Liver (tissue), 9 donors: Measurements from ENCODE around the gene TMIE. TPM values are rescaled to one million over a fixed set of nuclear protein-coding genes. Genes with fewer than 3 reads are reported as not detected.

Source experiments
- DNase-seq: peaks from one replicate; pipeline ENCODE4 v3.0.0-alpha.2; 2017; ENCODE audit warnings: low spot score
- H3K27ac ChIP-seq, 2 donors: one replicate each; pipeline ENCODE4 v1.7.0; 2013; ENCODE audit warnings: inconsistent platforms in 2 of 2, low read length in 2 of 2, control low read depth in 1 of 2, low read depth in 1 of 2, mild to moderate bottlenecking in 1 of 2
- H3K27me3 ChIP-seq, 4 donors: one replicate each; pipeline versions ENCODE4 v1.6.1 to v1.7.0; 2013; ENCODE audit warnings: low read length in 3 of 4, inconsistent platforms in 1 of 4, mild to moderate bottlenecking in 1 of 4, moderate library complexity in 1 of 4; ENCODE audit not compliant: control insufficient read depth in 4 of 4, insufficient read depth in 4 of 4
- H3K36me3 ChIP-seq, 4 donors: one replicate each; pipeline versions ENCODE4 v1.6.1 to v1.7.0; 2013; ENCODE audit warnings: low read length in 3 of 4, mild to moderate bottlenecking in 3 of 4, low read depth in 1 of 4, moderate library complexity in 1 of 4; ENCODE audit not compliant: control insufficient read depth in 4 of 4, insufficient read depth in 3 of 4
- H3K4me1 ChIP-seq, 4 donors: one replicate each; pipeline versions ENCODE4 v1.6.1 to v1.7.0; 2013; ENCODE audit warnings: low read length in 3 of 4, mild to moderate bottlenecking in 3 of 4, moderate library complexity in 1 of 4; ENCODE audit not compliant: control insufficient read depth in 4 of 4, insufficient read depth in 4 of 4
- H3K4me3 ChIP-seq, 3 donors: one replicate each; pipeline versions ENCODE4 v1.6.1 to v1.7.0; 2013; ENCODE audit warnings: low read length in 3 of 3, control low read depth in 1 of 3, low read depth in 1 of 3, mild to moderate bottlenecking in 1 of 3
- H3K9ac ChIP-seq, 2 donors: one replicate each; pipeline ENCODE4 v1.7.0; 2013; ENCODE audit warnings: low read length in 2 of 2, mild to moderate bottlenecking in 2 of 2, moderate library complexity in 2 of 2, control low read depth in 1 of 2, low read depth in 1 of 2
- H3K9me3 ChIP-seq, 4 donors: one replicate each; pipeline versions ENCODE4 v1.6.1 to v1.7.0; 2013; ENCODE audit warnings: low read length in 3 of 4; ENCODE audit not compliant: control insufficient read depth in 4 of 4
- EGR1 ChIP-seq, 2 donors: IDR thresholded peaks; 2 replicates each; pipeline ENCODE4 v1.6.1; 2016 to 2018; ENCODE audit warnings: antibody characterized with exemption in 2 of 2, low read depth in 2 of 2
- FOXA1 ChIP-seq: IDR thresholded peaks from 2 replicates; pipeline ENCODE4 v1.6.1; 2016; ENCODE audit warnings: antibody characterized with exemption
- FOXA2 ChIP-seq: IDR thresholded peaks from 2 replicates; pipeline ENCODE4 v1.6.1; 2016; ENCODE audit warnings: antibody characterized with exemption
- HNF4A ChIP-seq, 2 donors: conservative IDR thresholded peaks; 2 replicates each; pipeline ENCODE4 v1.6.1; 2016; ENCODE audit warnings: antibody characterized with exemption in 2 of 2, mild to moderate bottlenecking in 2 of 2
- HNF4G ChIP-seq: IDR thresholded peaks from 2 replicates; pipeline ENCODE4 v1.6.1; 2016; ENCODE audit warnings: antibody characterized with exemption
- JUND ChIP-seq, 2 donors: IDR thresholded peaks; 2 replicates each; pipeline ENCODE4 v1.6.1; 2016; ENCODE audit warnings: antibody characterized with exemption in 2 of 2
- NR2F2 ChIP-seq: IDR thresholded peaks from 2 replicates; pipeline ENCODE4 v1.6.1; 2016; ENCODE audit warnings: antibody characterized with exemption
- RAD21 ChIP-seq, 2 donors: IDR thresholded peaks; 2 replicates each; pipeline ENCODE4 v1.6.1; 2016; ENCODE audit warnings: antibody characterized with exemption in 2 of 2, mild to moderate bottlenecking in 2 of 2
- RXRA ChIP-seq, 2 donors: IDR thresholded peaks; 2 replicates each; pipeline ENCODE4 v1.6.1; 2017 to 2018; ENCODE audit warnings: antibody characterized with exemption in 2 of 2, mild to moderate bottlenecking in 1 of 2
- SP1 ChIP-seq: IDR thresholded peaks from 2 replicates; pipeline ENCODE4 v1.6.1; 2018; ENCODE audit warnings: antibody characterized with exemption, mild to moderate bottlenecking
- TAF1 ChIP-seq: conservative IDR thresholded peaks from 2 replicates; pipeline ENCODE4 v1.6.1; 2016; ENCODE audit warnings: antibody characterized with exemption, mild to moderate bottlenecking
- YY1 ChIP-seq: IDR thresholded peaks from 2 replicates; pipeline ENCODE4 v1.6.1; 2016; ENCODE audit warnings: antibody characterized with exemption, mild to moderate bottlenecking
- ZBTB33 ChIP-seq: IDR thresholded peaks from 2 replicates; pipeline ENCODE4 v1.6.1; 2016; ENCODE audit warnings: antibody characterized with exemption
- WGBS: extraction: QIAGEN DNeasy Blood & Tissue Kit; methylation state at CpG from one replicate; pipeline ENCODE4 v1.1.7; 2013; 5-methylcytosine and 5-hydroxymethylcytosine counted together
- polyA plus RNA-seq, 2 donors: library from polyadenylated mRNA; stranded (reverse) in 1 of 2; unstranded in 1 of 2; fragments of 200-250 nt in 1 of 2; fragments of >200 nt in 1 of 2; fragmentation: Nextera tagmentation in 1 of 2; extraction: Ambion mirVana in 1 of 2; gene quantifications; one replicate each; pipeline versions ENCODE4 v1.2.1 to v1.2.3, GENCODE V29; 2013 to 2015
- total RNA-seq, 2 donors: library from RNA; depleted of rRNA; stranded (reverse); fragments of >200 nt; gene quantifications; one replicate each; pipeline ENCODE4 v1.2.3, GENCODE V29; 2014
- TF ChIP-seq, protein P1 (sequence below): IDR thresholded peaks from 2 replicates; pipeline ENCODE4 v1.6.1; 2016; ENCODE audit warnings: antibody characterized with exemption
- TF ChIP-seq, protein P2 (sequence below): IDR thresholded peaks from 2 replicates; pipeline ENCODE4 v1.6.1; 2016; ENCODE audit warnings: antibody characterized with exemption
- TF ChIP-seq, protein P3 (sequence below): fragments of 150-350 bp; IDR thresholded peaks from 2 replicates; pipeline ENCODE4 v1.5.1; 2017; ENCODE audit warnings: improper control_type of control experiment, low read depth, low read length; ENCODE audit not compliant: missing input control
- TF ChIP-seq, protein P4 (sequence below): IDR thresholded peaks from 2 replicates; pipeline ENCODE4 v1.6.1; 2016; ENCODE audit warnings: antibody characterized with exemption, mild to moderate bottlenecking
- donor health status: healthy.
- donor health status: healthy.
- donor health status: healthy.
- donor health status: healthy.
- donor health status: healthy.

Gene TMIE
- total and polyA plus RNA-seq, 4 donors: 0.13 to 0.26 (median 0.15) TPM

- no peak overlapping the region for H3K9ac ChIP-seq
- no peaks in the 10 kb centered on the region for H3K27me3 ChIP-seq
- no peak overlapping the region for H3K27ac ChIP-seq
- no peaks in the 10 kb centered on the region for H3K4me1 ChIP-seq
- H3K36me3 ChIP-seq: no peaks in the 10 kb centered on the region
- DNase-seq: no peak
- TF ChIP-seq NR2F2: no peak
- no peak for TF ChIP-seq HNF4A (conservative IDR thresholded peaks at IDR 0.05)
- TF ChIP-seq YY1: no peak
- no peak for TF ChIP-seq ZBTB33
- no peak for TF ChIP-seq FOXA1
- TF ChIP-seq, protein P1, sequence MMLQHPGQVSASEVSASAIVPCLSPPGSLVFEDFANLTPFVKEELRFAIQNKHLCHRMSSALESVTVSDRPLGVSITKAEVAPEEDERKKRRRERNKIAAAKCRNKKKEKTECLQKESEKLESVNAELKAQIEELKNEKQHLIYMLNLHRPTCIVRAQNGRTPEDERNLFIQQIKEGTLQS: no peak
- TF ChIP-seq HNF4G: no peak
- no peak for TF ChIP-seq JUND (IDR thresholded peaks at IDR 0.05)
- TF ChIP-seq SP1: no peak
- no peak for TF ChIP-seq TAF1
- no peak for TF ChIP-seq RAD21 (IDR thresholded peaks at IDR 0.05)
- TF ChIP-seq, protein P2, sequence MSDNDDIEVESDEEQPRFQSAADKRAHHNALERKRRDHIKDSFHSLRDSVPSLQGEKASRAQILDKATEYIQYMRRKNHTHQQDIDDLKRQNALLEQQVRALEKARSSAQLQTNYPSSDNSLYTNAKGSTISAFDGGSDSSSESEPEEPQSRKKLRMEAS: no peak
- TF ChIP-seq, protein P3, sequence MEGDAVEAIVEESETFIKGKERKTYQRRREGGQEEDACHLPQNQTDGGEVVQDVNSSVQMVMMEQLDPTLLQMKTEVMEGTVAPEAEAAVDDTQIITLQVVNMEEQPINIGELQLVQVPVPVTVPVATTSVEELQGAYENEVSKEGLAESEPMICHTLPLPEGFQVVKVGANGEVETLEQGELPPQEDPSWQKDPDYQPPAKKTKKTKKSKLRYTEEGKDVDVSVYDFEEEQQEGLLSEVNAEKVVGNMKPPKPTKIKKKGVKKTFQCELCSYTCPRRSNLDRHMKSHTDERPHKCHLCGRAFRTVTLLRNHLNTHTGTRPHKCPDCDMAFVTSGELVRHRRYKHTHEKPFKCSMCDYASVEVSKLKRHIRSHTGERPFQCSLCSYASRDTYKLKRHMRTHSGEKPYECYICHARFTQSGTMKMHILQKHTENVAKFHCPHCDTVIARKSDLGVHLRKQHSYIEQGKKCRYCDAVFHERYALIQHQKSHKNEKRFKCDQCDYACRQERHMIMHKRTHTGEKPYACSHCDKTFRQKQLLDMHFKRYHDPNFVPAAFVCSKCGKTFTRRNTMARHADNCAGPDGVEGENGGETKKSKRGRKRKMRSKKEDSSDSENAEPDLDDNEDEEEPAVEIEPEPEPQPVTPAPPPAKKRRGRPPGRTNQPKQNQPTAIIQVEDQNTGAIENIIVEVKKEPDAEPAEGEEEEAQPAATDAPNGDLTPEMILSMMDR: no peak
- TF ChIP-seq, protein P4, sequence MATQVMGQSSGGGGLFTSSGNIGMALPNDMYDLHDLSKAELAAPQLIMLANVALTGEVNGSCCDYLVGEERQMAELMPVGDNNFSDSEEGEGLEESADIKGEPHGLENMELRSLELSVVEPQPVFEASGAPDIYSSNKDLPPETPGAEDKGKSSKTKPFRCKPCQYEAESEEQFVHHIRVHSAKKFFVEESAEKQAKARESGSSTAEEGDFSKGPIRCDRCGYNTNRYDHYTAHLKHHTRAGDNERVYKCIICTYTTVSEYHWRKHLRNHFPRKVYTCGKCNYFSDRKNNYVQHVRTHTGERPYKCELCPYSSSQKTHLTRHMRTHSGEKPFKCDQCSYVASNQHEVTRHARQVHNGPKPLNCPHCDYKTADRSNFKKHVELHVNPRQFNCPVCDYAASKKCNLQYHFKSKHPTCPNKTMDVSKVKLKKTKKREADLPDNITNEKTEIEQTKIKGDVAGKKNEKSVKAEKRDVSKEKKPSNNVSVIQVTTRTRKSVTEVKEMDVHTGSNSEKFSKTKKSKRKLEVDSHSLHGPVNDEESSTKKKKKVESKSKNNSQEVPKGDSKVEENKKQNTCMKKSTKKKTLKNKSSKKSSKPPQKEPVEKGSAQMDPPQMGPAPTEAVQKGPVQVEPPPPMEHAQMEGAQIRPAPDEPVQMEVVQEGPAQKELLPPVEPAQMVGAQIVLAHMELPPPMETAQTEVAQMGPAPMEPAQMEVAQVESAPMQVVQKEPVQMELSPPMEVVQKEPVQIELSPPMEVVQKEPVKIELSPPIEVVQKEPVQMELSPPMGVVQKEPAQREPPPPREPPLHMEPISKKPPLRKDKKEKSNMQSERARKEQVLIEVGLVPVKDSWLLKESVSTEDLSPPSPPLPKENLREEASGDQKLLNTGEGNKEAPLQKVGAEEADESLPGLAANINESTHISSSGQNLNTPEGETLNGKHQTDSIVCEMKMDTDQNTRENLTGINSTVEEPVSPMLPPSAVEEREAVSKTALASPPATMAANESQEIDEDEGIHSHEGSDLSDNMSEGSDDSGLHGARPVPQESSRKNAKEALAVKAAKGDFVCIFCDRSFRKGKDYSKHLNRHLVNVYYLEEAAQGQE: no peak
- no peak for TF ChIP-seq EGR1 (IDR thresholded peaks at IDR 0.05; ENCODE audit: low read depth in 2 of 2)
- TF ChIP-seq RXRA (IDR thresholded peaks at IDR 0.05): no peak
- TF ChIP-seq FOXA2: no peak
- H3K4me3 ChIP-seq: no peak overlapping the region
- WGBS: 92% methylated on average over 5 of the region's 5 CpGs
- H3K9me3 ChIP-seq: no peaks in the 10 kb centered on the region
These were observed 21.3 kb downstream of the TMIE start for GRCh38 chr3:46722443-46722842.

DNA sequence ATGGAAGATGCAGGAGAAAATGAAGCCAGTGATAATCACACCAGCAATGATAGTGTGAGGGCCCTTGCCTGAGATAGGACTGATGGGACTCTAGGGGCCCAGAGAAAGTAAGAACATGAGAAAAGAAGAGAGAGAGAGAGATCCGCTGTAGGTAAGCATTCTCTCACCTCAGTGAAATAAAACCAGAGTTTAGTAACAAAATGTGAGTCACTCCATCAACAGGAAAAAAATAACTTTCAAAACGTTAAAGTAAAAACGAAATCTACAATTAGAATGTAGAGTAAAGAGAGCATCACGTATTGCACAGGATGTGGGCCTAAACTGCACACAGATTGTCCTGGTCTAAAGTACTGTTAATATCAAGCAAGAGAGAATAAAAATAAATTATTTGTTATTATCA is 23.2 kb downstream of the TMIE start:
- 74% methylated on average over 4 of the region's 4 CpGs for WGBS
- TF ChIP-seq JUND (IDR thresholded peaks at IDR 0.05) (no peak), HNF4G (no peak), FOXA1 (no peak), ZBTB33 (no peak), YY1 (no peak)
- TF ChIP-seq, protein P4: no peak

More for the DNA sequence above, 23.2 kb downstream of the TMIE start:
- H3K36me3 ChIP-seq: no peaks in the 10 kb centered on the region
- no peak overlapping the region for H3K27ac ChIP-seq
- no peaks in the 10 kb centered on the region for H3K4me1 ChIP-seq
- no peaks in the 10 kb centered on the region for H3K9me3 ChIP-seq
- no peak overlapping the region for H3K4me3 ChIP-seq
- no peak for DNase-seq
- H3K27me3 ChIP-seq: no peaks in the 10 kb centered on the region
- no peak overlapping the region for H3K9ac ChIP-seq
